WTC11 (cell line): ENCODE measurements around the gene BOLL. TPM values are rescaled to one million over a fixed set of nuclear protein-coding genes. Genes with fewer than 3 reads are reported as not detected.

Experiments
- ATAC-seq: fragments of 200-7000 bp; cut with Tn5 transposase; 2 replicates; pipeline ENCODE4 v1.10.0; 2021; ENCODE audit warnings: mild to moderate bottlenecking, moderate library complexity
- CTCF ChIA-PET: fragments of 300-600 bp; sonication (Branson Sonifier 250); formaldehyde crosslinking; loops from one replicate; lab custom pipeline; 2021; ENCODE audit warnings: antibody characterized with exemption; lab: Charles Lee
- POLR2A ChIA-PET: fragments of 350-600 bp; sonication (Branson Sonifier 250); formaldehyde crosslinking; loops from one replicate; lab custom pipeline; 2021; ENCODE audit warnings: antibody characterized with exemption; lab: Charles Lee
- DNase-seq: peaks from one replicate; pipeline ENCODE4 v3.0.0; 2021; ENCODE audit warnings: low spot score
- H3K27ac Mint-ChIP-seq: 2 replicates; pipeline ENCODE4 v1.8.0; 2021; ENCODE audit warnings: mixed read lengths
- H3K27me3 Mint-ChIP-seq: 2 replicates; pipeline ENCODE4 v1.8.0; 2021; ENCODE audit warnings: low read depth, mild to moderate bottlenecking, moderate library complexity, mixed read lengths
- H3K36me3 Mint-ChIP-seq: 2 replicates; pipeline ENCODE4 v1.8.0; 2021; ENCODE audit warnings: mixed read lengths
- H3K4me1 Mint-ChIP-seq: 2 replicates; pipeline ENCODE4 v1.8.0; 2022; ENCODE audit warnings: mixed read lengths
- H3K4me3 Mint-ChIP-seq: 2 replicates; pipeline ENCODE4 v1.8.0; 2021; ENCODE audit warnings: mild to moderate bottlenecking, moderate library complexity, mixed read lengths
- H3K9me3 Mint-ChIP-seq: 2 replicates; pipeline ENCODE4 v1.8.0; 2021; ENCODE audit warnings: mixed read lengths
- FOXK1 ChIP-seq: sonication (generic); formaldehyde crosslinking; IDR thresholded peaks from 2 replicates; pipeline ENCODE4 v1.8.0; 2022; ENCODE audit warnings: mild to moderate bottlenecking, moderate library complexity, missing genetic modification reagents
- GABPB1 ChIP-seq: sonication (generic); formaldehyde crosslinking; IDR thresholded peaks from 2 replicates; pipeline ENCODE4 v1.8.1; 2023; ENCODE audit warnings: mild to moderate bottlenecking, missing genetic modification reagents
- GRHL2 ChIP-seq: fragments of 250-450 bp; sonication (Bioruptor Pico); IDR thresholded peaks from 2 replicates; pipeline ENCODE4 v1.8.0; 2022; ENCODE audit warnings: mild to moderate bottlenecking, moderate library complexity; ENCODE audit not compliant: insufficient replicate concordance, severe bottlenecking
- HMGXB4 ChIP-seq: sonication (generic); formaldehyde crosslinking; IDR thresholded peaks from 2 replicates; pipeline ENCODE4 v1.8.1; 2023; ENCODE audit warnings: mild to moderate bottlenecking, moderate library complexity, missing genetic modification reagents
- NR2C2 ChIP-seq: sonication (generic); formaldehyde crosslinking; IDR thresholded peaks from 2 replicates; pipeline ENCODE4 v1.8.0; 2022; ENCODE audit warnings: mild to moderate bottlenecking, missing genetic modification reagents
- NR3C1 ChIP-seq: sonication (generic); formaldehyde crosslinking; conservative IDR thresholded peaks from 2 replicates; pipeline ENCODE4 v1.8.1; 2023; ENCODE audit warnings: low read depth, mild to moderate bottlenecking, missing genetic modification reagents
- PREB ChIP-seq: sonication (generic); formaldehyde crosslinking; IDR thresholded peaks from 2 replicates; pipeline ENCODE4 v1.8.1; 2022; ENCODE audit warnings: mild to moderate bottlenecking, missing genetic modification reagents, moderate library complexity, borderline replicate concordance
- PRRX2 ChIP-seq: fragments of 250-450 bp; sonication (Bioruptor Pico); IDR thresholded peaks from 2 replicates; pipeline ENCODE4 v1.8.0; 2021; ENCODE audit warnings: mild to moderate bottlenecking
- RORB ChIP-seq: fragments of 250-450 bp; sonication (Bioruptor Pico); IDR thresholded peaks from 2 replicates; pipeline ENCODE4 v1.9.0; 2021; ENCODE audit warnings: mild to moderate bottlenecking
- ZNF263 ChIP-seq: sonication (generic); formaldehyde crosslinking; IDR thresholded peaks from 2 replicates; pipeline ENCODE4 v1.8.1; 2022; ENCODE audit warnings: low read depth, mild to moderate bottlenecking, moderate library complexity, missing genetic modification reagents
- ZNF423 ChIP-seq: fragments of 250-450 bp; sonication (Bioruptor Pico); IDR thresholded peaks from 2 replicates; pipeline ENCODE4 v2.1.2; 2022; ENCODE audit warnings: mild to moderate bottlenecking, moderate library complexity
- ZNF532 ChIP-seq: fragments of 250-450 bp; sonication (Bioruptor Pico); IDR thresholded peaks from 2 replicates; pipeline ENCODE4 v1.9.0; 2021; ENCODE audit warnings: mild to moderate bottlenecking, borderline replicate concordance
- ZSCAN18 ChIP-seq: fragments of 250-450 bp; sonication (Bioruptor Pico); IDR thresholded peaks from 2 replicates; pipeline ENCODE4 v2.1.2; 2022; ENCODE audit warnings: mild to moderate bottlenecking, moderate library complexity
- total RNA-seq: library from RNA; stranded (reverse); gene quantifications from 3 replicates; pipeline ENCODE4 v1.2.3, GENCODE V29; 2021
- TF ChIP-seq, protein P1 (sequence below): fragments of 250-450 bp; sonication (Bioruptor Pico); conservative IDR thresholded peaks from 2 replicates; pipeline ENCODE4 v1.9.0; 2021; ENCODE audit warnings: mild to moderate bottlenecking
- TF ChIP-seq, protein P2 (sequence below): sonication (generic); formaldehyde crosslinking; IDR thresholded peaks from 2 replicates; pipeline ENCODE4 v1.8.1; 2023; ENCODE audit warnings: mild to moderate bottlenecking, missing genetic modification reagents

Gene BOLL
- total RNA-seq, 1 experiment from 2014 or later: 0.13 TPM

DNA sequence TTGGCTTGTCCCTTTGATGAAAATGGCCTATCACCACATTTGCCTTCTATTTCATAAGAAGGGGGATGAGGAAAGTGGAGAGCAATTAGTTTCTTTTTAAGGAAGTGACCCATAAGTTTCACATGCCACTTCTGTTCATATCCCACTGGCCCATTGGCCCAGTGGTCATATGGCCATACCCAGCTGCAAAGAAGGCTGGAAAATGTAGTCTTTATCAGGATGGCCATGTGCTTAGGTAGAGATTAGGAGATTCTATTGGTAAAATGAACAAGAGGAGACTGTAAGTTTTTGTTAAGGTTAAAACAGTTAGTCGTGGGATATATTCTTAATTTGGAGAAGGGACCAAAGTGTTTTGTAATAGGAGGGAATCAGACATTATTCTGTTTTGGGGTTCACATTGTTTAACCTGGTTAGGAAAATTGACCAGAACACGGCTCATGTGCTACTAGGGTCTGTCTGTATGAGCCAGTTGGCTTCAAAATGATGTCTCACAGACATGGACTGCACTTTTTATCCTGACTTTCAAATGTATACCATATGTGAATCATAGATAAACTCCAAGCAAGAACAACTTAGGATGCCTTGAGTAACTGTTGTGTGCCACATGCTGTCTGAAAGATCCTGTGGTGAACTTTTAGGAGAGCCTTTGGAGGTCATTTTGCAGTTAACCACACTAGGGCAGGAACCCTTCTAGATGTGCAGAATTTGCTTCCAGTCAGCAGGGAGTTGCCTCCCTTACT is 36.6 kb upstream of the BOLL start:
- TF ChIP-seq, protein P1, sequence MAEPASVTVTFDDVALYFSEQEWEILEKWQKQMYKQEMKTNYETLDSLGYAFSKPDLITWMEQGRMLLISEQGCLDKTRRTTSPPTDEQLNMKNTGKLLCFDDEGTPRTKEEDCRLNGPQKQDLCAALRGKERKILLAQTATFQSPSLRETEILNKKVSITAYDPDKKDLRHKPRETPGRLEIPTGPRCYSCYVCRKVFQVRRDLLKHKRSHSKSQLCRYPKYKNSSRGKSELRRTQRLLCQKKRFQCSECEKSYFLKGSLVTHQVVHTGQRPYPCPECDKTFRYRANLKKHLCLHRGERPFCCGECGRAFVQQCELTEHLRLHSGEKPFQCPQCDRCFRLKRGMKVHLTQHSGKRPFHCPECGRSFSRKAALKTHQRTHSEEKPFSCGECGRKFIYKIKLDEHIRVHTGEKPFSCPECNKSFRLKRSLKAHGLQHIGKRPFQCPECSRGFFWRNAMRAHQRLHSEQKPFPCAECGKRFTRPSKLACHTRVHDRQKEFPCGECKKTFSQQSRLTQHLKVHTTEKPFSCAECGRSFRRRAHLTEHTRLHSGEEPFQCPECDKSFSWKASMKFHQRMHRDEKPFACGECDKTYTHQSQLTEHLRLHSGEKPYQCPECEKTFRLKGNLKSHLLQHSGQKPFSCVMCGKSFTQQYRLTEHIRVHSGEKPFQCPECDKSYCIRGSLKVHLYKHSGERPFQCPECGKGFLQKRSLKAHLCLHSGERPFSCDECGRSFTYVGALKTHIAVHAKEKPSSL (CRISPR knock-in tag): no peak
- TF ChIP-seq ZSCAN18 (no peak), NR2C2 (no peak), NR3C1 (CRISPR knock-in tag) (no peak), FOXK1 (CRISPR knock-in tag) (no peak)
- Mint-ChIP-seq H3K4me1 (peaks cover 8% of the 10 kb centered on the region), H3K9me3 (no peaks in the 10 kb centered on the region), H3K27me3 (no peaks in the 10 kb centered on the region), H3K4me3 (no peak overlapping the region), H3K27ac (no peak overlapping the region), H3K36me3 (no peaks in the 10 kb centered on the region)
- ATAC-seq: no peak
- no peak for DNase-seq
- POLR2A ChIA-PET: no interaction called here
- CTCF ChIA-PET: no interaction called here

DNA sequence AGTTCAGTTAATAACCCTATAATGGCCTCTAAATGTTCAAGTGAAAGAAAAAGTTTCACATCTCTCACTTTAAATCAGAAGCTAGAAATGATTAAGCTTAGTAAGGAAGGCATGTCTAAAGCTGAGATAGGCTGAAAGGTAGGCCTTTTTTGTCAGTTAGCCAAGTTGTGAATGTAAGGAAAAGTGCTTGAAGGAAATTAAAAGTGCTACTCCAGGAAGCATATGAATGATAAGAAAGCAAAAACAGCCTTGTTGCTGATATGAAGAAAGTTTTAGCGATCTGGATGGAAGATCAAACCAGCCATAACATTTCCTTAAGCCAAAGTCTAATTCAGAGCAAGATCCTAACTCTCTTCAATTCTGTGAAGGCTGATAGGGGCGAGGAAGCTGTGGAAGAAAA is 29.4 kb upstream of the BOLL start:
- H3K36me3 Mint-ChIP-seq: no peaks in the 10 kb centered on the region
- POLR2A ChIA-PET: no interaction called here

More for the DNA sequence above, 29.4 kb upstream of the BOLL start:
- ATAC-seq (no peak), DNase-seq (no peak)
- TF ChIP-seq GABPB1 (CRISPR knock-in tag): no peak
- TF ChIP-seq GRHL2 (CRISPR knock-in tag): no peak
- TF ChIP-seq FOXK1 (CRISPR knock-in tag): no peak
- no peak for TF ChIP-seq PRRX2 (CRISPR knock-in tag)
- TF ChIP-seq RORB (CRISPR knock-in tag): no peak
- no peak for TF ChIP-seq ZNF263 (CRISPR knock-in tag)
- TF ChIP-seq HMGXB4 (CRISPR knock-in tag): no peak
- TF ChIP-seq PREB (CRISPR knock-in tag): no peak
- TF ChIP-seq ZNF423 (CRISPR knock-in tag): no peak
- TF ChIP-seq ZNF532 (CRISPR knock-in tag): no peak
- TF ChIP-seq, protein P2, sequence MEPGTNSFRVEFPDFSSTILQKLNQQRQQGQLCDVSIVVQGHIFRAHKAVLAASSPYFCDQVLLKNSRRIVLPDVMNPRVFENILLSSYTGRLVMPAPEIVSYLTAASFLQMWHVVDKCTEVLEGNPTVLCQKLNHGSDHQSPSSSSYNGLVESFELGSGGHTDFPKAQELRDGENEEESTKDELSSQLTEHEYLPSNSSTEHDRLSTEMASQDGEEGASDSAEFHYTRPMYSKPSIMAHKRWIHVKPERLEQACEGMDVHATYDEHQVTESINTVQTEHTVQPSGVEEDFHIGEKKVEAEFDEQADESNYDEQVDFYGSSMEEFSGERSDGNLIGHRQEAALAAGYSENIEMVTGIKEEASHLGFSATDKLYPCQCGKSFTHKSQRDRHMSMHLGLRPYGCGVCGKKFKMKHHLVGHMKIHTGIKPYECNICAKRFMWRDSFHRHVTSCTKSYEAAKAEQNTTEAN (CRISPR knock-in tag): no peak
- CTCF ChIA-PET: no interaction called here
- Mint-ChIP-seq H3K27ac (no peak overlapping the region), H3K4me1 (no peaks in the 10 kb centered on the region), H3K27me3 (no peaks in the 10 kb centered on the region), H3K4me3 (no peak overlapping the region), H3K9me3 (no peaks in the 10 kb centered on the region)
